ENCODE results near the gene ZNF22.

ZNF22 gene

GRCh38 chr10:44975431-44976331 is 25.0 kb upstream of the ZNF22 start:
- H3K4me3 ChIP-seq (ENCODE audit: low read depth, low read length), result no peak overlapping the region
- DNase-seq (ENCODE audit: low read depth), result peak; percentile 30

- DNase-seq (ENCODE audit: low read depth), result no peak
- peak overlapping the region; percentile 58 for H3K4me3 ChIP-seq (ENCODE audit: low read depth, low read length)
Observed at GRCh38 chr10:44976352-44977198, 24.1 kb upstream of the ZNF22 start.

- peak overlapping the region; percentile 58 for H3K4me3 ChIP-seq (ENCODE audit: low read depth, low read length)
- no peak for DNase-seq (ENCODE audit: low read depth)
Observed at GRCh38 chr10:44977287-44978212, 23.2 kb upstream of the ZNF22 start.

GRCh38 chr10:44978213-44978569 is 22.5 kb upstream of the ZNF22 start:
- peak overlapping the region; percentile 58 for H3K4me3 ChIP-seq (ENCODE audit: low read depth, low read length)
- DNase-seq (ENCODE audit: low read depth), result no peak

GRCh38 chr10:44978570-44979280 is 22.0 kb upstream of the ZNF22 start, which contains the start of gene DEPP1:
Gene DEPP1, minus strand, starts transcription at chr10:44978809. Its CDS starts 779 bp downstream, at chr10:44978030.
- peak within 1 kb of the TSS; percentile 58 for H3K4me3 ChIP-seq (ENCODE audit: low read depth, low read length)
- DNase-seq (ENCODE audit: low read depth), result peak; percentile 69

GRCh38 chr10:44979281-44980191 is 21.2 kb upstream of the ZNF22 start:
- DNase-seq (ENCODE audit: low read depth), result no peak
- no peak overlapping the region for H3K4me3 ChIP-seq (ENCODE audit: low read depth, low read length)

GRCh38 chr10:44980309-44981171 is 20.2 kb upstream of the ZNF22 start:
- no peak for DNase-seq (ENCODE audit: low read depth)
- H3K4me3 ChIP-seq (ENCODE audit: low read depth, low read length), result no peak overlapping the region

- H3K4me3 ChIP-seq (ENCODE audit: low read depth, low read length), result no peak overlapping the region
- peak; percentile 76 for DNase-seq (ENCODE audit: low read depth)
Observed at GRCh38 chr10:44981172-44982113, 19.3 kb upstream of the ZNF22 start.

- no peak overlapping the region for H3K4me3 ChIP-seq (ENCODE audit: low read depth, low read length)
- DNase-seq (ENCODE audit: low read depth), result no peak
Observed at GRCh38 chr10:44982114-44982460, 18.6 kb upstream of the ZNF22 start.

GRCh38 chr10:44982496-44982895 is 18.2 kb upstream of the ZNF22 start:
- H3K4me3 ChIP-seq (ENCODE audit: low read depth, low read length), result no peak overlapping the region

GRCh38 chr10:44983066-44983894 is 17.4 kb upstream of the ZNF22 start:
- no peak for DNase-seq (ENCODE audit: low read depth)
- H3K4me3 ChIP-seq (ENCODE audit: low read depth, low read length), result no peak overlapping the region

More at GRCh38 chr10:44982496-44982895, 18.2 kb upstream of the ZNF22 start:
- DNase-seq (ENCODE audit: low read depth), result no peak

GRCh38 chr10:44983895-44984278 is 16.8 kb upstream of the ZNF22 start:
- no peak overlapping the region for H3K4me3 ChIP-seq (ENCODE audit: low read depth, low read length)
- no peak for DNase-seq (ENCODE audit: low read depth)

GRCh38 chr10:44984671-44985101 is 16.0 kb upstream of the ZNF22 start:
- DNase-seq (ENCODE audit: low read depth), result no peak
- H3K4me3 ChIP-seq (ENCODE audit: low read depth, low read length), result no peak overlapping the region

GRCh38 chr10:44985175-44985681 is 15.5 kb upstream of the ZNF22 start:
- no peak overlapping the region for H3K4me3 ChIP-seq (ENCODE audit: low read depth, low read length)
- no peak for DNase-seq (ENCODE audit: low read depth)

- no peak for DNase-seq (ENCODE audit: low read depth)
- no peak overlapping the region for H3K4me3 ChIP-seq (ENCODE audit: low read depth, low read length)
Observed at GRCh38 chr10:44986179-44986578, 14.5 kb upstream of the ZNF22 start.
